ENCODE measurements around the gene RYK.

DNA sequence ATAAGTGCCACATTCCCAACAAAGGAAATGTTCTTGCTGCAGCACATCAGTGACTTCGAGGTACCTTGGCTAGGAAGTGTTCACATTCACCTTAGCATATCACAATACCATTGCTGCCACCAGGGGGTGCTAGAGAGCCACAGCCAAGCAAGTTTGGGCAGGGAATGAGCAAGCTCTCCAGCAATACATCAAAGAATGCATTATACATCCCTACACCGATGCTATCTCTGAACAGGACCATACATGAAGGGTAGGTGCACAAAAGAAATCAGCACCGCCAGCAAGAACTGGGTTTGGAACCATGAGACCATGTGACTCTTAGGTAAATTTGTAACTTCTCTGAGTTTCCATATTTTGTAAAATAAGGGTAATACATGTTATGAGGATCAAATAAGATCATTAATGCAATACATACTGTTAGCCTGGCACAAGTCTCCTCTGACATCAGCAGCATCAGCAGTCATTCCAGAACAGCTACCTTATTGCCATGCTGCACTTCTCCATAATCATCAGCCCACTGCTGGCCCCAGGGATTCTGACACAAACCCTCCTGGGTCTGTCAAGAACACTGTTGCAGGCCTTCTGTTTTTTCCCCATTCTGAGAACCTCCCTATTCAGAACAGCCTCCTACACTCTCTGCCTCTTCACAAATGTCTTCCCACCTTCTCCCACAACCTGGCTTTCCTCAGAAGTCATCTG lies 37.5 kb downstream of the RYK start:
- TF ChIP-seq POLR2A (IDR thresholded peaks at IDR 0.05; ENCODE audit: low read depth) (no peak), EP300 (IDR thresholded peaks at IDR 0.05) (no peak), POLR2AphosphoS5 (IDR thresholded peaks at IDR 0.05) (peak; percentile 36 to 56)
- TF ChIP-seq, protein P1, sequence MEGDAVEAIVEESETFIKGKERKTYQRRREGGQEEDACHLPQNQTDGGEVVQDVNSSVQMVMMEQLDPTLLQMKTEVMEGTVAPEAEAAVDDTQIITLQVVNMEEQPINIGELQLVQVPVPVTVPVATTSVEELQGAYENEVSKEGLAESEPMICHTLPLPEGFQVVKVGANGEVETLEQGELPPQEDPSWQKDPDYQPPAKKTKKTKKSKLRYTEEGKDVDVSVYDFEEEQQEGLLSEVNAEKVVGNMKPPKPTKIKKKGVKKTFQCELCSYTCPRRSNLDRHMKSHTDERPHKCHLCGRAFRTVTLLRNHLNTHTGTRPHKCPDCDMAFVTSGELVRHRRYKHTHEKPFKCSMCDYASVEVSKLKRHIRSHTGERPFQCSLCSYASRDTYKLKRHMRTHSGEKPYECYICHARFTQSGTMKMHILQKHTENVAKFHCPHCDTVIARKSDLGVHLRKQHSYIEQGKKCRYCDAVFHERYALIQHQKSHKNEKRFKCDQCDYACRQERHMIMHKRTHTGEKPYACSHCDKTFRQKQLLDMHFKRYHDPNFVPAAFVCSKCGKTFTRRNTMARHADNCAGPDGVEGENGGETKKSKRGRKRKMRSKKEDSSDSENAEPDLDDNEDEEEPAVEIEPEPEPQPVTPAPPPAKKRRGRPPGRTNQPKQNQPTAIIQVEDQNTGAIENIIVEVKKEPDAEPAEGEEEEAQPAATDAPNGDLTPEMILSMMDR (IDR thresholded peaks at IDR 0.05) = peak; percentile 87 to 98 (median 96)
